ENCODE data around the gene RNF144A.
"Not testable (repeated sequence)": the region's sequence is repeated elsewhere in the genome, so short reads cannot be mapped to it uniquely, and the experiment has no call there.

The RNF144A gene

DNA sequence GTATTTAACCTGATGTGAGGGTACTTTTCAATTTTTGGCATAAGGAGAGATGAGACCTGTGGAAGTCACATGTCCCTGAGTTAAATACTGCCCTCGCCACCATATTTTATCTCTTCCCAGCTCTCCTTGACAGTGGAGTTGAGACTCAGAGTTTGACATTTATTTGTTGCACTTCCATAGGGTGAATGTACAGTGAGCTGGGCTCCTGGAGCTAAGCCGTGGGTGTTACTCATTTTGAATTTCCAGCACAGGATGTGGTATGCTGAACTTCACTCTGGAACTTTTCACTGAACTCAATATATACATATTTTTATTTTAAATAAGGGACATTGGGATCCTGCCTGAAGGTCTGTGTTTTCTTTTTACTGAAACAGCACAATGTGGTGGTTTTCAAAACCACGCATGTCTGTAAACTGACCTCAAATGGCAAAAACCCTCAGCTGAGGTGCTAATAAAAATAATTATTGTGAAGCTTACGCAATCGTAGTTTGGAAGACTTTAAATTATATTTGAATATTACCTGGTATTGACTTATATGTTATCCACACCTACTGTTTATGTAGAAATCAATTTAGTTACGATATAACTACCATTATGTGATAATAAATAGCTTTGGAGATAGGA, 12.1 kb downstream of the RNF144A start:
- no peak for DNase-seq (ENCODE audit: low read depth)

DNA sequence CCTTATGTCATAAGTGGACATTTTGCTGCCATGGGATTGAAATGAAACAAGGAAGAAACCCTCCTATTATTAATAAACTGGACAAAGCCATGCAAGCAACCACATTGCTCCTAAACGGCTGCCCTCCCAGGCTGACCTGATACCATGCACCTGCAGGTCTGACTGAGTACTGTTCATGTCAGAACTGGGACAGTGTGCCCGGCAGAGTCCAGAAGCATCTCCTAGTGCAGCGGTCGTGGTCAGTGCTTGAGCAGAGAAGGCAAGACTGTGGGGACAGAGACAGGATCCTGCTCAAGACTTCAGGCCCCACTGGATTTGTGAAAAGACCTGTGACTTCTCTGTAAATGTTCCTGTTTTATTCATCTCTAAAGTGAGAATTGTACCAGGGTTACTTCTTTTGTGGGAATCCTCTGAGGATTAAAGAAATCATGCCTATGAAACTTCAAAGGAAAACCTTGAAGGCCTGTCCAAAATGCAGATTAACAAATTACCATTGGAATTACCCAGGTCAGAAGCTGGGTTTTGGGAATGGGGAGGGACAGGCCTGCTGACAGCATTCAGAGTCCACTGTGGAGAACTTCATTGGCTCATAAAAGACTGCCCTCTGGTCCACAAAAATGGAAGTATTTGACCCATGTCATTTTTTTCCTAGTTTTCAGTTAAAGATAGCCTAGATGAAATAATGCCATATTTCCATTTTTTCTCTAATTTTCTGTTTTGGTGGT, 13.9 kb downstream of the RNF144A start:
- DNase-seq (ENCODE audit: low read depth): no peak

DNA sequence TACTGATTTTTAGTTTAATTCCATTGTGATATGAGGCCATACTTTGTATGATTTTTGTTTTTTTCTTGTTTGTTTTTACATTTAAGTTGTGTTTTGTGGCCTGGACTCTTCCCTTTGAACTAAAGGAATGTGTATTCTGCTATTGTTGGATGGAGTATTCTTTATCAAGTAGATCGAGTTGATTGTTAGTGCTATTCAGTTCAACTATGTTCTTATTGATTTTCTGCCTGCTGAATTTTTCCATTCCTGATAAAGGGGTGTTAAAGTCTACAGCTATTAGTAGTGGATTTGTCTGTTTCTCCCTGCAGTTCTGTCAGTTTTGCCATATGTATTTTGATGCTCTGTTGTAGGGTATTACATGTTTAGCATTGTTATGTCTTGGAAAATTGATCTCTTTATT, 14.5 kb downstream of the RNF144A start:
- no peak for DNase-seq (ENCODE audit: low read depth)

DNA sequence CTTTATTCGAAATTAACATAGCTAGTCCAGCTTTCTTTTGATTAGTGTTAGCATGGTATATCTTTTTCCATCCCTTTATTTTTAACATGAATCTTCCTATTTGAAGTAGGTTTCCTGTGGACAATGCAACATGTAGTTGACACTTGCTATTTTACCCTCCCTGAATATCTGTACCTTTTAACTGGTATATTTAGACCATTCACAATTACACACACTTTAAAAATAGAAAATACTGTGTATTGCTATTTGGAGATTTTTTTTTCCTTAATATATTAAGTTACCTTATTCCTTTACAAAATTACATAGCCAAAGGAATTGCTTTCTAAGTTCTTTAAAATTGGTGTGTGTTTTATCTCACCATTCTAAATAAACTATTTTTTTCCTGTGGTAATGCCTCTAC, 15.0 kb downstream of the RNF144A start:
- no peak for DNase-seq (ENCODE audit: low read depth)

DNA sequence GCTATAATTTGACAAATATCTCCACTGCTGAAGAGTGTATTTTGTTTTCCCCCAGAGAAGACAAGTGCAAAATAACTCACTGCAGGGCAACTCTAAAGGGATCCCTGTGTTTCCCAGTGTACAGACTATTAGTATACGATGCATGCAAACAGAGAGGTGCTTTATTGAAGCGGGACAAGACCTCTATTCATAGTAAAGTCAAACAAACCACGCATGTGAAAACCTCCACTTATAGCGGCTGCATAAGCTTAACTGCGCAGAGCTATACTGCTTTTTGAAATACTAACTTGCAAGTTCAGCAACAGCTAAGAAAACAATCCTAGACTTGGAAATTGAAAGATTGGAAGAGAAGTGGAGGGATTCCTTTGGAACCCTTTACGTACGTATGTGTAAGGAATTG, 15.6 kb downstream of the RNF144A start:
- no peak for DNase-seq (ENCODE audit: low read depth)

DNA sequence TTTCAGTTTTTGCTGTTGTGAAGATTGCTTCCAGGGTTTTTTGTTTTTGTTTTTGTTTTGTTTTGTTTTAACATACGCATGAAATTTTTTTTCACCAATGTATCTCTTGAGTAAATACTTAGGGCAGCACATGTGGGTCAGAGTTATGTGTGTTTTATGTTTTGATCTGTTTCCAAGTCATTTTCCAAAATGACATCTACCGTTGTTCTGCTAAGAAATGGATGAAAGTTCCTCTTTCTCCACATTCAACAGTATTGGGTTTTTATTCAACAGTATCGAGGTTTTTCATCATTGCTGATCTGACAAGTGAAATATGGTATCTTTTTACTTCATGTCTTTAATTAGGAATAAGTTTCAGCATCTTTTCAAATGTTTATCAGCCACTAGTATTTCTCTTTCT, 16.7 kb downstream of the RNF144A start:
- DNase-seq (ENCODE audit: low read depth): no peak

DNA sequence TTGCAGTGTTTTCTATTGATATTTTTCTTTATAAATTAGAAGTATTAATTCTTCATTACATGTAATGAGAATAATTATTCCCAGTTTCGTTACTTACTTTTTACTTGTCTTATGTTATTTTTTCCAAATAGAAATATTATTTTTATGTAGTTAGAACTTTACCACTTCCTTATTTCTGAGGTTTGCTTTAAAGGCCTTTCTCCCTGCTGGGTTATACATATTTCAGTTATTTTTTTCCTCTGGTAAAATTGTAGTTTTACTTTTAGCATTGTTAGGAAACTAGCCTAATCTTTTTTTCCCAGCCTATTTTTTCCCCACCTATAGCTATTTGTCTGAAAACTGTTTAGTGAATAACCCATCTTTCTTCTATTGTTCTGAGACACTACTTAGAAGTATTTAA, 17.1 kb downstream of the RNF144A start:
- DNase-seq (ENCODE audit: low read depth): no peak

DNA sequence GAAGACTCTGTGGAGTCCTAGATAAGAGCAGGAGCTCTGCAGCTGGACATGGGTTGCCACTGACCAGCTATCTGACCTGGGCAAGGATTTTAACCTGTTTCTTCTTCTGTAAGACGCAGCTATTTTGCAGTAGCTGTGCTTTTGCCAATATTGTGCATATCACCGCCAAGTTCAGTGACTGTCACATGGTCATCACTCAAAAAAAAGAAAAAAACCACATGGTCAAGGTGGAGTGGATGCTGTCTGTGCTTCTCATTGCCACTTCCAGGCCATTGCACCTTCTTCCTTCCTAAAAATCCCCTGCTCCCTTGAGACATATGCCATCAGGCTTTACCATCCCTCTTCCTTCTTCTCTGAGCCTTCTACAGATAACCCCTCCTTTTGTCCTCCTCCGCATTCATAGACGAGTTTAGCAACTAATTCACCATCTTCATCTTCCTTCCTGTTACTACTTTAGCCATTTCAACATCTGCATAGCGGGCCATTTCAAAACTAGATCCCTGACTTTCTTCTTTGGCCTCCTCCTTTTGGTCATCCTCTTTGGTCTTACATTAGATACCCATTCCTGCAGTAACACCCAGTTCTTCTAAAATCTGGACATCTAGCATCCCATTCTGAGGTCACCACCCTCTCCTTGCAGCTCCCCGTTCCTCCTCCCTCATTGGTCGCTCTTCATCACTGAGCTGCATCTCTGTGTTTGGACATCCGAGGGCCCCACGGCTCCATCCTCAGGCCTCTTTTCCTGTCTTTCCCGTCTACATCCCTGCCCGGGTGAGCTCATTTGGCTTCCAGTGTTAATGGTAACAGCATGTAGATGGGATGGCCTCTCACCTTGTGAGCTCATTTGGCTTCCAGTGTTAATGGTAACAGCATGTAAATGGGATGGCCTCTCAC, 17.8 kb downstream of the RNF144A start:
- no peak for DNase-seq (ENCODE audit: low read depth)

DNA sequence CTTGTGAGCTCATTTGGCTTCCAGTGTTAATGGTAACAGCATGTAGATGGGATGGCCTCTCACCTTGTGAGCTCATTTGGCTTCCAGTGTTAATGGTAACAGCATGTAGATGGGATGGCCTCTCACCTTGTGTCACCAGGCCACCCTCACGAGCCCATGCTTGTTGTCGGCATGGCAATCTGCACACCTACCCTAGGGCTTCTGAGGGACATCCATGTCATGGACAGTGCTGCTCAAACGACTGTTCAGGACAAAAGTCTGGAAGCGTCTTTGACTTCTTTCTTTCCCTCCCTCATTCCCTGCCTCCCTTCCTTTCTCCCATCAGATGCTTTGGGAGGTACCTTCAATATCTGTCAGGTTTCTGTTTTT, 18.4 kb downstream of the RNF144A start:
- not testable (repeated sequence) for DNase-seq (ENCODE audit: low read depth)

DNA sequence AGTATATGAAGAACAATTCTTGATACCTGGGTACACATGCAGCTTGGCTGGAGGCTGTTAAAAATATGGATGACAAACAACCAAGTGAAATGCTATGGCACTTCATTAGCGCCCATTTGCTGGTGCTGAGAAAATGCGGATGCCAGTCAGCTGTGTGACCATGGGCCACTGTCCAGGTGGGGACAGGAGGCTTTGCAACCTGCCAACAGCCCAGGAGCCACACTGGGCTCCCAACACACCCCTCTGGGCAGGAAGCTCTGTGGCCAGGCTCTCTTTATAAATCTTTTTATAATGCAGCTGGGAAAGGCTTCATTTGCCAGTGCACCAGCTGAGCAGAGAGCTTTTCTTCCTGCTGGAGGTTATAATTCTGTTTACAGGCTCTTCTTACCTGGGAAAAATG, 19.9 kb downstream of the RNF144A start:
- no peak for DNase-seq (ENCODE audit: low read depth)

DNA sequence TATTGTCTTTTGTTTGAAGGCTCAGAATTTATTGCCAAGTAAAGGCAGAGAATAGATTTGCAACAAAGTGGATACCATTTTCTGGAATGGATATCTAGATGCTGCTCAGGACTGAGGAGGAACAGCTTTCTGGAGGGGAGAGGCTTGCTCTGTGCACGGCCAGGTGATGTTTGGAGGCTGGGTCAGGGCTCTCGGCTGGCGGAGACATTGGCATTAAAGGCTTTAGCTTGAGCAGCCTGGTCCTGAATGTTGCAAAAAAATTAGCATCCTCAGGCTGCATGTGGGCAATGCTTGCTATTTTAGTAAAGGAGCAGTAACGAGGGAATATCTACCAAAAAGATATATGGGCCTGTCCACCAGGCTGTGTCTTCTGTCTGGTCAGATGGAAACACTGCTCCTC, 20.4 kb downstream of the RNF144A start:
- DNase-seq (ENCODE audit: low read depth): no peak

DNA sequence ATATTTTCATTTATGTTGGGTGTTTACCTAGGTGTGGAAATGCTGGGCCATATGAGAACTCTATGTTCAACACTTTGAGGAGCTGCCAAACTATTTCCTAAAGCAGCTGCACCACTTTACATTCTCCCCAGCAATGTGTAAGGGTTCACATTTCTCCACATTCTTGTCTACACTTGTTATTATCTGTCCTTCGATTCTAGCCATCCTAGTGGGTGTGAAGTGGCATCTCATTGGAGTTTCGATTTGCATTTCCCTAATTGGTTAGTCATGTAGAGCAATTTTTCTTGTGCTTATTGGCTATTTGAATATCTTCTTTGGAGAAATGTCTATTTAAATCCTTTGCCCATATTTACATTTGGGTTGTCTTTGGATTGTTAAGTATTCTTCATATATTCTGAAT, 21.9 kb downstream of the RNF144A start:
- no peak for DNase-seq (ENCODE audit: low read depth)

DNA sequence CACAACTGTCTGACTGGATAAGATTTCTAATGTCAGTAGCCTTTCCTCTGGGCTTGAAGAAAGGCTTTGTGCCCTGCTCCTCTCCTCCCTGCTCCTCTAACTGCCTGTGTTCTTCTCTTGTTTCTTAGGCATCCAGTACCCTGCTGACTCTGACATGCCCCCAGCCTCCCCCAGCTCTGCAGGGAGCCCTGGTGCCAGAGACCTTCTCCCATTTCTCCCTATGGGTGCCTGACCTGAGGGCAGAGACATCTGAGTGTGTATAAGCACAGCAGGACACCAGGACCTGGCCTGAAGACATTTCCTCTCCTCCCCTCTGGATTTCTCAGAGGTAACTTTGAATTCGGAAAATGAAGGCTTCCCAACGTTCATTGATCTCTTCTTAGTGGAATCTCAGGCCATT, 23.6 kb downstream of the RNF144A start:
- DNase-seq (ENCODE audit: low read depth): no peak

DNA sequence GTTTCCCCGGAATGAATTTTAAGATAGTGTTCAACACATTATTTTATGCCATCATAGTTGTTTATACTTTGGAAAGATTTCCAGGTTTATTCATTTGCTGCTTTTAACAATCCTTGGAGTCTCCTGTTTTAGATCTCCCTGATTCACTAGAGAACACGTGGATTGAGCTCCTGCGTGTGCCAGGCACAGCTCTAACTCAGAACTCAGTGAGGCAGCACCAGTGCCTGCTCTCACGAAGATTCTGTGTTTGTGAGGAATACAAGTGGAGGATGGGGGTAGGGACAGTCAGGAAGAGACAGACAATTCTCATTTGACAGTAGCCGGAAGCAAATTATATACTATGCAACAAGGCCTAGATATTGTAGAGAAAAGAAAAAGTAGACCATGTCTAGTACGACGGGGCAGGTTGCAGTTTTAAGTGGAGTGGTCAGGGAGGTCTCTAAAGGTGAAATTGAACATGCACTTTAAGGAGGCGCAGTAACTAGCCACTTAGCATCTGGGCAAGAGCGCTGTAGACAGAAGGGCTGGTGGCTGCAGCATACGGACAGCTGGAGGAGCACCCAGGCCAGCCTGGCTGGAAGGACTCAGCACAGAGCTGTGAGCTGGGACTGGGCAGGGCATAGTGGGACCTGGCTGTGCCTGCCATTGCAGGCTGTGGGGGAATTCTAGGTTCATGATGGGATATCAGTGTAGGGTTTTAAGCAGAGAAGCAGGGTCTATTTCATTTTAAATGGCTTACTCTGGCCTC, 24.3 kb downstream of the RNF144A start:
- DNase-seq (ENCODE audit: low read depth): no peak

DNA sequence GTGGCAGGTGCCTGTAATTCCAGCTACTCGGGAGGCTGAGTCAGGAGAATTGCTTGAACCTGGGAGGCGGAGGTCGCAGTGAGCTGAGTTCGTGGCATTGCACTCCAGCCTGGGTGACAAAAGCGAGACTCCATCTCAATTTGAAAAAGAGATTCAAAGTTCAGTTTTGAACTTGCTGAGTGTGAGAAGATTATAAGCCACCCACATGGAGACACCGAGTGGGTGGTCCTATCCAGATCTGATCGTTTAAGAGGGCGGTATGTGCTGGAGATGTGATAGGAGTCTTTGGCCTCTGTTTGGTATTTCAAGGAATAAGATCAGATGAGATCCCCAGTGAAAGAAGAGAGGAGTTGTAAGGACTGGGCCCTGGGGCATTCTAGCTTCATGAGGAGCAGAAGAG, 25.6 kb downstream of the RNF144A start:
- no peak for DNase-seq (ENCODE audit: low read depth)

DNA sequence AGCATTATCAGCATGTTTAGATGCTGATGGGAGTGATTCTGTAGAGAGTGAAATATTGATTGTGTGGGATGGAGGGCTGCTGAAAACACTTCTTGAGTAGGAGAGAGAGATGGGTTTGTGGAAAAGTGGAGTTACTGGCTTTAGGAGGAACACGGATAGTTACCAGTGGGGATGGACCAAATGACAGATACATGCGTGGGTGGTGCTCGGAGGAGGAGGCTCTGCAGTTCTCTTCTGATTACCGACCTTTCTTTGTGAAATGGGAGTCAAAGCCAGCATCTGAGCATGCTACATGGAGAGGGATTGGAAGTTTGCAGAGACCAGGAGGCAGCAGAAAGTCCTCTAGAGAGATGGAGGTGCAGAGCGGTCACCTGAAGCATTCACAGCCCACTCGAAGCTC, 26.3 kb downstream of the RNF144A start:
- DNase-seq (ENCODE audit: low read depth): no peak

DNA sequence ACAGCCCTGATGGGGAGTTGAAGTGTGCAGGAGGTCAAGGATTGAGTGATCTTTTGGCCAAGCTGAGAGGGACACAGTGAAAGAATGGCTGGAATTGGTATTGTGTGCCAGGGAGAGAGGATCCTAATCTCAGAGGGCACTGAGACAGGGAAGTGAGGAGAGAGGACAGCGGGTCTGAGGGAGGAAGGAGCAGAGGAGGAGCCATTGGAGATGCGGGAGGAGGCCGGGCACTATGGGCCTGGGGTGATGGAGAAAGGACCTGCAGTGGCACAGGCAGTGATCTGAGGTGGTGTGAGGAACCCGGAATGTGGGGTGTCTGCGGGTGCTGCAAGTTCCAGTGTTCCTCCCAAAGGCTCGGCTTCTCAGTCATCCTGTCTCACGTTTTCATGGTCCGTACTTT, 26.8 kb downstream of the RNF144A start:
- no peak for DNase-seq (ENCODE audit: low read depth)

DNA sequence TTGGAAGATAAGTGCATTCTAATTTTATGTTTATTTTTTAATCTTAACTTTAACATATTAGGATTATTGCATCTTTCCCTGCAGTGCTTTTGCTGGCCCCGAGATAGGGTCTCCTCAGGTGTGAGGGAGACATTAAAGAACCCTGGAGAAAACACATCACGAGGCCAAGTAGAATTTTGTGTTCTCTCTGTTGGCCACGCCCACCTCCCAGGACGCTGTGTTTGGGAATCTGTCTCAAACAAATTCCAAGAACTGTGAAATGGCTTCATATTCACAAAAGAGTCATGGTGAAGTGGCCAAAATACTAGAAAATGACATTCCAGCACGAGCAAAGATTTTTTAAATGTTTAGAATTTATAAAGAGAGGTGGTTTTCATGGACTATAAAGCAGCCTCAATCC, 27.3 kb downstream of the RNF144A start:
- DNase-seq (ENCODE audit: low read depth): no peak

DNA sequence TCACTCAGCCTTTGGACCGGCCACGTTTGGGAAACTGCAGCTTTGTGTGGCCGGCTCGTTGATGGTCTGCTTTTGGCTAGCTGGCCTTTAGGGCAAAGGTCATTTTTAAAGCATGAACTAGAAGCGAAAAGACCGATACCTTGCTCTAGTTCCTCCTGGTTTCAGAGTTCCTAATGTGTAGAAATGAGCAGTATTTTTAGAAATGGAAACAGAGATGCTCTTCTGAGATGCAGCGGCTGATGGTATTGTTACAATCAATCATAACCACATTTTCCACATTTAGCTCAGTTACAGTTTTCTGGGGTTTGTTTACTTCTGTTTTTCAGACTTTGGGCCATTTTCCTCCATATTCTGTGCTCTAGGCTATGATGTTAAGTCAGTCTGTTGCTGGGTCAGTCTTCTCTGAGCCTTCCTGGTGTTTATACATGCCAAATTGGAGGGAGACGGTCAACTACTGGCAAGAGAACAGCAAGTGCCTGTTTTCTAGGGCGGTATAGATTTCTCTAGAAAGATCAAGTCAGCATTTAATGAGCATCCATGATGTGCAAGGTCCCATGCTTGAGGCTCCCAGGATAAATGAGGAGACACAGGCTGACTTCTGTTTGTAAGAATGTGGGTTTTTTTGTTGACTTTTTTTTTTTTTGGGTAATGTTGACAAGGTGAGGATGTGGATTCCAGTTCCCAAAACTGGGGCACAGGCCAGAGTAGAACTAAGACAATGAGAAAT, 28.0 kb downstream of the RNF144A start:
- no peak for DNase-seq (ENCODE audit: low read depth)

DNA sequence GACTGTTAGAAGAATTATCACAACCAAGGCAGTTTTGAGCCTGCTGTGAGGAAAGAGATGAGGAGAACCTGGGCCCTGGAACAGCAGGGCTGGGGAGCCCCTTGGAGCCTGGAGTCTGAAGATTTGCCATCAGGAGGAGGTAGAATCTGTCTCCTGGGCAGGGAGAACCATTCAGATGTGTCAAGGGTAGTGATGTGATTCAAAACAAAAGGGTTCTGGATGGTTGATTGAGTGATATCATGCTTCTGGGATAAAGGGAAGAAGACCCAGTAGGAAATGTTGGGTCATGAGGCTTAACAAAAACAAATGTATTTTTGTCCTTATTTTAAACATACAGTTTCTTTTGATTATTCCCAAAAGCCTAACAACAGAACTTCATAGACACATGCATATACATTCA, 28.6 kb downstream of the RNF144A start:
- DNase-seq (ENCODE audit: low read depth): no peak

DNA sequence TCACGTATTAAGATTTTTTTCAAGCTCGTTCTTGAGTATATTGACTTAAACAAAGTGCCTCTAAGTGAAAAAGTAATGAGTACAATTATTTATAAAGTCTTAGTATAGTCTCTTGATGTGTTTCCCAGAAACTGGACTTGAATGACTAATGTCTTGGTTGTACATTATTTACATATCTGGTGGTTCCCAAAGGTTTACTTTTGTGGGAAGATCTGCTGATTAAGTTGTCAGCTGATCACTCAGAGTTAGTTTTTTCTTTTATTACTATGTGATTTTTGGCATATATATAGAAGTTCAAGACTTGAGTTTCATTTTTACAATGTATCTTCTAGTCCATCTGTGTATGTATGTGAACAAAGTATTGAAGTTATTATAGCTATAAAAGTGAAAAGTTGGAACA, 29.5 kb downstream of the RNF144A start:
- DNase-seq (ENCODE audit: low read depth): no peak
